HepG2 (cell line): ENCODE data around the gene ARID5B.

Experiments used
- ATF1 ChIP-seq: IDR thresholded peaks from 2 replicates; pipeline ENCODE4 v1.6.1; 2016; ENCODE audit warnings: mild to moderate bottlenecking, control low read depth
- MEF2D ChIP-seq: sonication (generic); formaldehyde crosslinking; IDR thresholded peaks from 2 replicates; pipeline ENCODE4 v1.5.1; 2020; ENCODE audit warnings: mild to moderate bottlenecking, missing genetic modification reagents

- TF ChIP-seq ATF1 (CRISPR knock-in tag), result no peak
- TF ChIP-seq MEF2D, result no peak
Measured at GRCh38 chr10:61890881-61891409, 10.6 kb upstream of the ARID5B start.
